ENCODE data around the gene IL22RA2. TPM values are rescaled to one million over a fixed set of nuclear protein-coding genes. Genes with fewer than 3 reads are reported as not detected.

IL22RA2 gene
- total and polyA plus RNA-seq, 12 donors, result not detected

DNA sequence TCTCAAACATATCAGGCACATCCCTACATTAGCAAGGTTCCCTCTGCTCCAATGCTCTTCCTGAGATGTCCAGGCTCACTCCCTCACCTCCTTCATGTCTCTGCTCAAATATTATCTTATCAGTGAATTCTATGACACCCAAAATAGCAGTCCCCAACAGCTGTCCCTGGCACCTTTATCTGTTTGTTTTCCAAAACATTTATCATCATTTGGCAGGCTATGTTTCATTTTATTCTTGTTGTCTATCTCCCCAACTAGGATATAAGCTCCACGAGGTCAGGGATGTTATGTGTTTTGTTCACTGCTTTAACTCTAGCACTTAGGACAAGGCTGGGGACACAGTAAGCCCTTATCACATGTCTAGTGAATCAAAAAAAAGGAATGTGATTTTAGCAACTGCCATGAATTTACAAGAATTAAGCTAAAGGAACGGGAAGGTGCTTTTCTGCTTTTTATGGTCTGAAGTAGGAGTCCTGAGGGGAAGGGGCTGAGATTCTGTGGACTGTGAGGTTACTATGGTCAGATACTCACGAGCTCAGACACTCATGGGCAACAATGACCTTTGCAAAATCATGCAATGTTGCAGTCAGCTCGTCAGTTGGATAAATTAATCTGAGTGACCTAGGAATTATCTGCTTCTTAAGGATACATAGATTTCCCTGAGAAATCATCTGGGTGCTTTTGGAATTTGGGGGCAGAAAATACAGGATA, 1.9 kb upstream of the IL22RA2 start:
- Histone ChIP-seq H3K4me1 (replicated peaks in 1 of 2) (peaks cover 0 to 10% of the 10 kb centered on the region in 2 donors), H3K27ac (no peak overlapping the region), H3K4me3 (no peak overlapping the region), H3K36me3 (replicated peaks in 1 of 2) (no peaks in the 10 kb centered on the region), H3K9me3 (replicated peaks in 1 of 3) (no peaks in the 10 kb centered on the region), H3K27me3 (no peaks in the 10 kb centered on the region)
- TF ChIP-seq, protein P1, sequence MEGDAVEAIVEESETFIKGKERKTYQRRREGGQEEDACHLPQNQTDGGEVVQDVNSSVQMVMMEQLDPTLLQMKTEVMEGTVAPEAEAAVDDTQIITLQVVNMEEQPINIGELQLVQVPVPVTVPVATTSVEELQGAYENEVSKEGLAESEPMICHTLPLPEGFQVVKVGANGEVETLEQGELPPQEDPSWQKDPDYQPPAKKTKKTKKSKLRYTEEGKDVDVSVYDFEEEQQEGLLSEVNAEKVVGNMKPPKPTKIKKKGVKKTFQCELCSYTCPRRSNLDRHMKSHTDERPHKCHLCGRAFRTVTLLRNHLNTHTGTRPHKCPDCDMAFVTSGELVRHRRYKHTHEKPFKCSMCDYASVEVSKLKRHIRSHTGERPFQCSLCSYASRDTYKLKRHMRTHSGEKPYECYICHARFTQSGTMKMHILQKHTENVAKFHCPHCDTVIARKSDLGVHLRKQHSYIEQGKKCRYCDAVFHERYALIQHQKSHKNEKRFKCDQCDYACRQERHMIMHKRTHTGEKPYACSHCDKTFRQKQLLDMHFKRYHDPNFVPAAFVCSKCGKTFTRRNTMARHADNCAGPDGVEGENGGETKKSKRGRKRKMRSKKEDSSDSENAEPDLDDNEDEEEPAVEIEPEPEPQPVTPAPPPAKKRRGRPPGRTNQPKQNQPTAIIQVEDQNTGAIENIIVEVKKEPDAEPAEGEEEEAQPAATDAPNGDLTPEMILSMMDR (IDR thresholded peaks at IDR 0.05), result no peak
- no peak for TF ChIP-seq POLR2A (IDR thresholded peaks at IDR 0.05)
- no peak for DNase-seq
- WGBS, 4 donors, result 16 to 33% (median 19%) methylated on average over 4 of the region's 4 CpGs
- intact Hi-C loops (cut with DNase I), result no loop called here

DNA sequence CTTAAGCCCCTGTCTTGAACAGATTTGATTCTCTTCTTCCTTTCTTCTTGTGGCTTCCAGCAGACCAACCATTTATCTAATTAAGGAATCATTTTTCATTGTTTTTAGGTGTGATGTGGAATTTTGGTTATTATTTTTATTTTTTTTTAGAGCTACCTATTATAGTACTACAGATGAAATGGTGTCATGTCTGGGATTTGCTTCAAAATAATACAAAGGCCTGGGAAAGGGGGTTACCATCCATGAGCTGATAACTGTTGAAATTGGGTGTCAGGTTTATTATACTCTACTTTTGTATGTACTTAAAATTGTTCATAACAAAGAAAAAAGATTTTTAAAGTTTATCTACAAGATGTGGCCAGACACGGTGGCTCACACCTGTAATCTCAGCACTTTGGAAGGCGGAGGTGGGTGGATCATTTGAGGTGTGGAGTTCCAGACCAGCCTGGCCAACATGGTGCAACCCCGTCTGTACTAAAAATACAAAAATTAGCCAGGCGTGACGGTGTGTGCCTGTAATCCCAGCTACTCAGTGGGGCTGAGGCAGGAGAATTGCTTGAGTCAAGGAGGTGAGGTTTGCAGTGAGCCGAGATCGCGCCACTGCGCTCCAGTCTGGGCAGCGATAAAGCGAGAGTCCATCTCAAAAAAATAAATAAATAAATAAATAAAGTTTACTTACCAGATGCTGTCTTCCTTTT, 561 bp downstream of the IL22RA2 start:
- H3K36me3 ChIP-seq (replicated peaks in 1 of 2), result no peaks in the 10 kb centered on the region
- no peaks in the 10 kb centered on the region for H3K27me3 ChIP-seq
- H3K4me3 ChIP-seq, result no peak overlapping the region
- DNase-seq, result no peak
- 94 to 97% (median 96%) methylated on average over 11 of the region's 11 CpGs for WGBS, 4 donors
- H3K9me3 ChIP-seq (replicated peaks in 1 of 3), result no peaks in the 10 kb centered on the region
- TF ChIP-seq, protein P1 (IDR thresholded peaks at IDR 0.05), result no peak
- TF ChIP-seq POLR2A (IDR thresholded peaks at IDR 0.05), result no peak
- intact Hi-C loops (cut with DNase I), result no loop called here
- peaks cover 0 to 10% of the 10 kb centered on the region in 2 donors for H3K4me1 ChIP-seq (replicated peaks in 1 of 2)
- no peak overlapping the region for H3K27ac ChIP-seq

DNA sequence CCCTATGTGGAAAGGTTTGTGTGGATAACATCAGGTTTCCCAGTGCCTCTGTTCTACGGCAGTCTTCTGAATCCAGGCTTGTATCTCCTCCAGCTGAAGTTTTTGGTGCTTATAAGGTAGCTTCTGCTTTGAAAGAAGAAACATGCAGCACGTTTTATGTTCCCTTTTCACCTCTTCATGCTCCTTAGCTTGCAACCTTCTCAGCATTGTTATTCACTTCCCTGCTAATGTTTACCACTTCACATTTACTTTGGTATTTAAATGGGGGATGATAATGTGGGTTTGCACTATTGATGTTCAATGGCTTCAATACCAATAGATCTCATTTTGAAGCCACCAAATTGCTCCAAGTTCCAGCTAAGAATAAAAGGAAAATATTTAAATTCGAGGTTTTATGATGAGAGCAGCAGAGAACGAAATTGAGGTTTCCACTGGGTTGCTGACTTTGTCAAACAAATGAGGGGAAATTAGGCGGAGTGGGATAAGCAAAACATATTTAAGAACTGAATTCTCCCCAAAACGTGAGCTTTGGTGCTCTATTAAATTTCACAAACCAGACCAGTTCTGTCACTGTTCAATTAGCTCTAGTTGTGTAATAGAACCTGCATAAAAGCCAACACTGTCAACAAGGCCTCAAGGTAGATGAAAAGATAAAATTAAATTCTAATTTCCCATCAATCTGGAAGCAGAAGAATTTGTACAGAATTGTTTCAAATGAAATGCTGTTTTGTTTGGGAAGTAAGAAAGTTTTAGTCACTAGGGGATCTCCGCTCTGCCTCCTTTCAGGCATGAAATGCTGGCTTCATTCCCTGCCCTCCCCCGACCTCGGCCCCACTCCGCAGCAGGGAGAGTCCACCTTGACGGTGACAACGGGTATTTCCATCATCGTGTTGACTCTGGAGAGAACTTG, 1.4 kb downstream of the IL22RA2 start:
- intact Hi-C loops (cut with DNase I), result no loop called here
- Histone ChIP-seq H3K27me3 (no peaks in the 10 kb centered on the region), H3K27ac (no peak overlapping the region), H3K9me3 (replicated peaks in 1 of 3) (no peaks in the 10 kb centered on the region), H3K4me3 (no peak overlapping the region), H3K36me3 (replicated peaks in 1 of 2) (no peaks in the 10 kb centered on the region), H3K4me1 (replicated peaks in 1 of 2) (peaks cover 0 to 10% of the 10 kb centered on the region in 2 donors)
- TF ChIP-seq, protein P1 (IDR thresholded peaks at IDR 0.05), result no peak
- no peak for TF ChIP-seq POLR2A (IDR thresholded peaks at IDR 0.05)
- WGBS, 4 donors, result 64 to 71% (median 67%) methylated on average over 13 of the region's 13 CpGs
- no peak for DNase-seq

DNA sequence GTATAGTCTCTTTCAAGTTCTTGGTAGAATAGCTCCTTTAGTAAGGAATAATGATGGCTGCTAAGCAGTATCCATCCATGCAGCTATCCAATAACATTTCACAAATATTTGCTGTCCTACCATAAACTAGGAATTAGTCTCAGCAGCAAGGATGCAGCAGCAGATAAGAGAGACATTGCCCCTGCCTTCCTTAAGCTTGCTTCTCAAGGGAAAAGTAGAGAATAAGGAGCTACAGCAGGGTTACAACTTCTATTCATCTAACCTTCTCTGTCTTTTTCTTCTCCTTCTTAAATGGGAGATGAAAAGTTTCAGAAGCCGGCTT, 2.4 kb downstream of the IL22RA2 start:
- H3K27ac ChIP-seq, result no peak overlapping the region
- H3K36me3 ChIP-seq (replicated peaks in 1 of 2), result no peaks in the 10 kb centered on the region
- TF ChIP-seq, protein P1 (IDR thresholded peaks at IDR 0.05), result no peak
- no peak for TF ChIP-seq POLR2A (IDR thresholded peaks at IDR 0.05)
- H3K4me3 ChIP-seq, result no peak overlapping the region
- no peaks in the 10 kb centered on the region for H3K9me3 ChIP-seq (replicated peaks in 1 of 3)
- no peaks in the 10 kb centered on the region for H3K27me3 ChIP-seq
- 82 to 93% (median 89%) methylated on average over 1 of the region's 1 CpG for WGBS, 4 donors
- intact Hi-C loops (cut with DNase I), result no loop called here
- DNase-seq, result no peak
- peaks cover 0 to 9% of the 10 kb centered on the region in 2 donors for H3K4me1 ChIP-seq (replicated peaks in 1 of 2)
